Upper lobe of left lung (tissue), 6 donors: ENCODE measurements around the gene FOXO1. TPM values are rescaled to one million over a fixed set of nuclear protein-coding genes. Genes with fewer than 3 reads are reported as not detected.

Experiments
- ATAC-seq, 2 donors: fragments of 200-7000 bp; cut with Tn5 transposase; one replicate each; pipeline ENCODE4 v1.9.1; 2022; ENCODE audit warnings: mild to moderate bottlenecking in 2 of 2, moderate library complexity in 2 of 2; ENCODE audit not compliant: low FRiP score in 2 of 2
- DNase-seq, 2 donors: peaks; one replicate each; pipeline ENCODE4 v3.0.0-alpha.2; 2019 to 2020
- H3K27ac ChIP-seq, 4 donors: fragments of 200-600 bp; sonication (generic); one replicate each; pipeline ENCODE4 v1.5.1; 2016 to 2019
- H3K27me3 ChIP-seq, 4 donors: fragments of 200-600 bp; sonication (generic); one replicate each; pipeline ENCODE4 v1.5.1; 2017 to 2019
- H3K36me3 ChIP-seq, 4 donors: fragments of 200-600 bp; sonication (generic); one replicate each; pipeline ENCODE4 v1.5.1; 2016 to 2019
- H3K4me1 ChIP-seq, 4 donors: fragments of 200-600 bp; sonication (generic); one replicate each; pipeline ENCODE4 v1.5.1; 2018 to 2019
- H3K4me3 ChIP-seq, 4 donors: fragments of 200-600 bp; sonication (generic); one replicate each; pipeline ENCODE4 v1.5.1; 2017 to 2019; ENCODE audit warnings: mild to moderate bottlenecking in 2 of 4, moderate library complexity in 1 of 4
- H3K9me3 ChIP-seq, 4 donors: fragments of 200-600 bp; sonication (generic); one replicate each; pipeline ENCODE4 v1.5.1; 2018 to 2019
- CTCF ChIP-seq, 6 experiments: fragments of 450-650 bp in 4 of 6; fragments of 200-600 bp in 2 of 6; sonication (generic) in 2 of 6; IDR thresholded peaks; one replicate each; pipeline ENCODE4 v1.5.1; 2016 to 2019; ENCODE audit warnings: antibody characterized with exemption in 6 of 6
- EP300 ChIP-seq, 4 donors: sonication (generic); formaldehyde crosslinking; IDR thresholded peaks; one replicate each; pipeline ENCODE4 v1.5.1; 2017; ENCODE audit warnings: antibody characterized with exemption in 4 of 4, control low read depth in 2 of 4
- POLR2A ChIP-seq, 4 donors: fragments of 450-650 bp; IDR thresholded peaks; one replicate each; pipeline ENCODE4 v1.5.1; 2016 to 2017; ENCODE audit warnings: antibody characterized with exemption in 4 of 4, mild to moderate bottlenecking in 2 of 4
- POLR2AphosphoS5 ChIP-seq, 2 donors: sonication (generic); formaldehyde crosslinking; IDR thresholded peaks; one replicate each; pipeline ENCODE4 v1.5.1; 2017; ENCODE audit warnings: antibody characterized with exemption in 2 of 2
- WGBS, 2 donors: methylation state at CpG; one replicate each; pipeline ENCODE4 v1.1.5; 2017 to 2018; 5-methylcytosine and 5-hydroxymethylcytosine counted together
- total RNA-seq, 6 donors: library from RNA; depleted of rRNA in 4 of 6; stranded (reverse); fragments of >200 nt in 4 of 6; gene quantifications; one replicate each; pipeline versions ENCODE4 v1.1.0 to v1.2.1, GENCODE V29; 2016 to 2021
- donor health status: DM: no; HTN: no; CAD: no; lungs with moderate emphysema.
- donor health status: DM: no; HTN: yes; CAD: no; lungs with severe emphysema.

The FOXO1 gene
- total RNA-seq, 6 donors from 2014 or later: 23.0 to 36.8 (median 31.2) TPM

GRCh38 chr13:40517486-40518480, 148.7 kb downstream of the FOXO1 start:
- Histone ChIP-seq H3K4me1 (no peaks in the 10 kb centered on the region), H3K27me3 (no peaks in the 10 kb centered on the region), H3K9me3 (no peaks in the 10 kb centered on the region), H3K4me3 (no peak overlapping the region), H3K27ac (no peak overlapping the region), H3K36me3 (no peaks in the 10 kb centered on the region)
- ATAC-seq (no peak), DNase-seq (no peak)
- TF ChIP-seq CTCF (IDR thresholded peaks at IDR 0.05) (no peak), EP300 (IDR thresholded peaks at IDR 0.05) (no peak), POLR2A (IDR thresholded peaks at IDR 0.05) (no peak), POLR2AphosphoS5 (IDR thresholded peaks at IDR 0.05) (no peak)
- WGBS, 2 donors: 90 to 93% methylated on average over 8 of the region's 8 CpGs

GRCh38 chr13:40515702-40516101, 150.7 kb downstream of the FOXO1 start:
- H3K4me1 ChIP-seq: no peaks in the 10 kb centered on the region
- ATAC-seq (no peak), DNase-seq (no peak)
- H3K27me3 ChIP-seq: no peaks in the 10 kb centered on the region
- 100% methylated on average over 1 of the region's 1 CpG for WGBS, 2 donors
- H3K9me3 ChIP-seq: no peaks in the 10 kb centered on the region
- TF ChIP-seq EP300 (IDR thresholded peaks at IDR 0.05): no peak
- no peak for TF ChIP-seq POLR2A (IDR thresholded peaks at IDR 0.05)
- H3K27ac ChIP-seq: no peak overlapping the region
- H3K36me3 ChIP-seq: no peaks in the 10 kb centered on the region
- H3K4me3 ChIP-seq: no peak overlapping the region

GRCh38 chr13:40514802-40515201, 151.6 kb downstream of the FOXO1 start:
- no peaks in the 10 kb centered on the region for H3K27me3 ChIP-seq
- H3K36me3 ChIP-seq: no peaks in the 10 kb centered on the region
- H3K9me3 ChIP-seq: no peaks in the 10 kb centered on the region
- no peak for TF ChIP-seq POLR2AphosphoS5 (IDR thresholded peaks at IDR 0.05)
- TF ChIP-seq EP300 (IDR thresholded peaks at IDR 0.05): no peak
- no peak for TF ChIP-seq CTCF (IDR thresholded peaks at IDR 0.05)
- no peak for TF ChIP-seq POLR2A (IDR thresholded peaks at IDR 0.05)
- WGBS, 2 donors: 79 to 86% methylated on average over 2 of the region's 2 CpGs
- DNase-seq (no peak), ATAC-seq (peak in 1 of 2 donors; percentile 62)
- no peaks in the 10 kb centered on the region for H3K4me1 ChIP-seq
- no peak overlapping the region for H3K27ac ChIP-seq
- no peak overlapping the region for H3K4me3 ChIP-seq

- Histone ChIP-seq H3K4me1 (no peaks in the 10 kb centered on the region), H3K9me3 (no peaks in the 10 kb centered on the region), H3K27me3 (no peaks in the 10 kb centered on the region), H3K36me3 (no peaks in the 10 kb centered on the region), H3K4me3 (no peak overlapping the region), H3K27ac (no peak overlapping the region)
- TF ChIP-seq CTCF (IDR thresholded peaks at IDR 0.05): no peak
- TF ChIP-seq POLR2AphosphoS5 (IDR thresholded peaks at IDR 0.05): no peak
- no peak for TF ChIP-seq POLR2A (IDR thresholded peaks at IDR 0.05)
- no peak for TF ChIP-seq EP300 (IDR thresholded peaks at IDR 0.05)
- DNase-seq: no peak
- WGBS, 2 donors: 86 to 95% methylated on average over 2 of the region's 2 CpGs
- ATAC-seq: no peak
Observed at GRCh38 chr13:40509876-40510275, 156.6 kb downstream of the FOXO1 start.

- DNase-seq: no peak
- Histone ChIP-seq H3K27me3 (no peaks in the 10 kb centered on the region), H3K4me3 (no peak overlapping the region), H3K36me3 (no peaks in the 10 kb centered on the region), H3K27ac (peak overlapping the region in 3 of 4 donors; percentile 11 to 59 (median 51)), H3K9me3 (no peaks in the 10 kb centered on the region), H3K4me1 (no peaks in the 10 kb centered on the region)
- TF ChIP-seq CTCF (IDR thresholded peaks at IDR 0.05): no peak
- TF ChIP-seq POLR2AphosphoS5 (IDR thresholded peaks at IDR 0.05): no peak
- TF ChIP-seq EP300 (IDR thresholded peaks at IDR 0.05): no peak
- no peak for TF ChIP-seq POLR2A (IDR thresholded peaks at IDR 0.05)
- WGBS, 2 donors: 69 to 79% methylated on average over 3 of the region's 3 CpGs
- ATAC-seq: no peak
Observed at GRCh38 chr13:40508767-40509342, 157.6 kb downstream of the FOXO1 start.
